GM12892 (cell line): ENCODE data around the gene POGK.

Experiments
- POLR2A ChIP-seq: IDR thresholded peaks from 2 replicates; pipeline ENCODE4 v1.6.1; 2011; ENCODE audit warnings: low read depth, low read length, control low read depth
- POLR2AphosphoS5 ChIP-seq: IDR thresholded peaks from 2 replicates; pipeline ENCODE4 v1.6.1; 2011; ENCODE audit warnings: low read depth, low read length, control low read depth

DNA sequence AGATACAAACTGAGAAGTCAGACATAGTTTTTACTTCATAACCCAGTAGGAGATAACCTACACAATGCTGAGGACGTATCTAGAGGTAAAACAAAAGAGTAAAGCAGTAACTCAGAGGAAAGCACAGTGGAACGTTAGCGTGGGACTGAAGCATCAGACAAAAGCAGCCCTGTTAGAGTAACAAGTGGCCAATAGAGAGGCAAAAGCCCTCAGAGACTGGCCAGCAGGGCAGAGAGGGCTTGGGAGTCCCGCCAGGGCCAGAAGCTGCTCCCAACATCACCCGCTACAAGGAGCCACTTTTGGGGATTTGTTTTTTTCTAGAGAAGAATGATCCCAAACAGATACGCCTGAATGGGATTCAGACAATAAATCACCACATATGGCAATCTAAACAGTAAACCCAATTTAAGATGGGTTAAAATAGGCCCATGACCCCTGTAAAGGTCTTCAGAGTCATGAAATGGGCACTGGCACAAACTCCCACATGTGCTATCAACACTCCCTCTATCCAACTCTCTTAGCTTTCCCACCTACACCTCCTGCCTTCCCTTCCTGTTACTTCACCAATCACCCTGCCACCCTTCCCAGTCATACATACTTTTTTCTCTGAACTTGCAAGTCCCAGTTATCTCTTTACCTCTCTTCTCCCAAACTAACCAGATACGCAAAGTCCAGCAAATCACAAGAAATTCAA, 19.6 kb downstream of the POGK start:
- TF ChIP-seq POLR2A (no peak), POLR2AphosphoS5 (no peak)
